GM12864 (cell line): Measurements from ENCODE around the gene HOATZ.

Source experiments
- DNase-seq: peaks from one replicate; pipeline ENCODE4 v3.0.0-alpha.2; 2011; ENCODE audit warnings: low read depth
- H3K4me3 ChIP-seq: 2 replicates; pipeline ENCODE4 v1.5.1; 2011; ENCODE audit warnings: mild to moderate bottlenecking, low read depth, low read length, control low read depth
- CTCF ChIP-seq: IDR thresholded peaks from 2 replicates; pipeline ENCODE4 v1.5.1; 2011; ENCODE audit warnings: low read depth, mild to moderate bottlenecking, moderate library complexity, low read length, control low read depth, inconsistent platforms; ENCODE audit errors: missing control alignments

The HOATZ gene

DNA sequence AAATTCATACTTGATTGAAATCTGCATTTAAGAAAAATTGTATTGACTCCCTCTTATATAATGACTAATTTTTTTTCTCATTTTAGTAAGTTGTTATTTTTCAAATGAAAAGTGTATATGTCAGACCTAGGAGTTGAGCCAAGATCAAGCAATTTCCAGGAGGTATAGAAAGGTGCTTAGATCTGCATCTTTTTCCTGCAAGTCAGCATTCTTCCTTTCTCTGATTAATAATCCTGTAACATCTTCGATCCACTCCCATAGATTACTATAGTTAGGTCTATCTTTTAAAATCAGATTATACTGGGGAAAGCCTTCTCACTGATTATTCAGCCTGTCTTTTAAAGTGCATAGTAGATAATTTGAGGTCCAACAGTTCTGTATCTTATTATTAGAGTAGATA lies 12.7 kb downstream of the HOATZ start:
- no peak overlapping the region for H3K4me3 ChIP-seq
- no peak for TF ChIP-seq CTCF
- DNase-seq = no peak

GRCh38 chr11:111528557-111528956 lies 14.0 kb downstream of the HOATZ start:
- no peak for DNase-seq
- no peak for TF ChIP-seq CTCF
- no peak overlapping the region for H3K4me3 ChIP-seq

DNA sequence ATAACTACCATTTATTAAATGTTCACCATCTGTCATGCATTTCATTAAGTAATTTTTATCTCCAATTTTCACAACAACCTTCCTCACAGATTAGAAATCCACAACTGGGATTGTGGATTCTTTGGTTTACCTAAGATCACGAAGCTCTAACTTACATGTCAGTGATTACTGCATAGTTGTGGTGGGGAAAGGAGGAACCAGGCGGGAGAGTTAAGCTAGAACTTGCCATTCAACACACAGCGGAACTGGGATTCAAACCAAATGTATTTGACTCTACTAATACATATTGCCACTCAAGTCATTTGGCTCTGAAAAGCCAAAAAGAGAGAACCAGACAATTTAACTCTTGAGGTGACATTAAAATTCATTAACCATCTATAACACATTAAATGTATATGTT lies 15.5 kb downstream of the HOATZ start:
- no peak overlapping the region for H3K4me3 ChIP-seq
- DNase-seq = no peak
- TF ChIP-seq CTCF = no peak

DNA sequence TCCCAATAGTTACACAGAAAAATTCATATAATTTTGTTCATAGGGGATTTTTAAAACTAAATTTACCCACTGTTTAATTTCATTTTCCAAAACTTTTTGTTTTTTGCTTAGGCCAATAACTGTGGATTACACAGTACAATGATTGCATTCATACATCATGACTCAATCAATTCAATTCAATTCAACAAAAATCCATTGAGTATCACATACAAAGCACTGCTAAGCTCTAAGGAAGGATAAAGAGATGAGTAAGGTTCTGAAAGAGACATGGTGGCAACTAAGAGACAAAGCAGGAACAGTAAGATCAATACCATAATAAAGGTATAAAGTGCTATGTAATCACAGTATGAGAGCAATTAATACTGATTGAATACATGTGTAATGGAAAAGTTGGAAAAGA lies 16.6 kb downstream of the HOATZ start:
- no peak overlapping the region for H3K4me3 ChIP-seq
- TF ChIP-seq CTCF = no peak
- no peak for DNase-seq

DNA sequence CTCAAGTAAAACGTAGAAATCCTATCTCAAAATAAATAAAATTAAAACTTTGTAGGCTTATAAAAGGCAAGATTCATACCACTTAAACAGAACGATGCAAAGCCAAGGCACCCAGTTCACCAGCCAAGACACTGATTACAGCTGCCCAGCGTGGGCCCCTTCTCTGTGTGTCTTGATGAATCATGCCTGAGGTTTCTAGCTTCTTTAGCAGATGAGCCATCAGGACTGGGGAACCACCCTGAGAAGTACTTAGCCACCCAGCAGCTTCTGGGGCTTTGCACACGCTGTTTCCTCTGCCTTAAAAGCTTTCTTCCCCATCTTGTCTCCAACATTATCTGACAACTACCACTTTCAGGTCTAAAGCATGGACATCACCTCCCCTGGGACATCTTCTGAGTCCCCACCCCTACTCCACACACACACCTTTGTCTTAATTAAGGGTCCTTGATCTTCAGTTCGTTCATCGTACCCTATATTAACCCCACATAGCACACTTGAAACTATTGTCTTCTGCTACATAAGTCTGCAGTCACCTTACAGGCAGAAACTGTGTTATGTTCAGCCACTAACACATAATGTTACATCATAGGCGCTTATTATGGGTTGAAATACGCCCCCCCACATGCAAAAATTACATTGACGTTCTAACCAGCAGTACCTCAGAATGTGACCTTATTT lies 17.2 kb downstream of the HOATZ start:
- no peak for TF ChIP-seq CTCF
- H3K4me3 ChIP-seq = no peak overlapping the region
- peak; percentile 12 for DNase-seq

- no peak for DNase-seq
Measured at GRCh38 chr11:111532365-111532709, 17.8 kb downstream of the HOATZ start.

More at GRCh38 chr11:111532365-111532709, 17.8 kb downstream of the HOATZ start:
- H3K4me3 ChIP-seq = no peak overlapping the region
- TF ChIP-seq CTCF = no peak
